HG03469 (cell line): ENCODE measurements around the gene NGRN.
"Not testable (repeated sequence)": the region's sequence is repeated elsewhere in the genome, so short reads cannot be mapped to it uniquely, and the experiment has no call there.

ENCODE experiments used
- ATAC-seq: cut with Tn5 transposase; IDR thresholded peaks from one replicate; pipeline ENCODE4 v1.9.1; 2021; ENCODE audit warnings: mild to moderate bottlenecking, moderate library complexity, moderate number of reproducible peaks; ENCODE audit not compliant: unreplicated experiment

The NGRN gene

DNA sequence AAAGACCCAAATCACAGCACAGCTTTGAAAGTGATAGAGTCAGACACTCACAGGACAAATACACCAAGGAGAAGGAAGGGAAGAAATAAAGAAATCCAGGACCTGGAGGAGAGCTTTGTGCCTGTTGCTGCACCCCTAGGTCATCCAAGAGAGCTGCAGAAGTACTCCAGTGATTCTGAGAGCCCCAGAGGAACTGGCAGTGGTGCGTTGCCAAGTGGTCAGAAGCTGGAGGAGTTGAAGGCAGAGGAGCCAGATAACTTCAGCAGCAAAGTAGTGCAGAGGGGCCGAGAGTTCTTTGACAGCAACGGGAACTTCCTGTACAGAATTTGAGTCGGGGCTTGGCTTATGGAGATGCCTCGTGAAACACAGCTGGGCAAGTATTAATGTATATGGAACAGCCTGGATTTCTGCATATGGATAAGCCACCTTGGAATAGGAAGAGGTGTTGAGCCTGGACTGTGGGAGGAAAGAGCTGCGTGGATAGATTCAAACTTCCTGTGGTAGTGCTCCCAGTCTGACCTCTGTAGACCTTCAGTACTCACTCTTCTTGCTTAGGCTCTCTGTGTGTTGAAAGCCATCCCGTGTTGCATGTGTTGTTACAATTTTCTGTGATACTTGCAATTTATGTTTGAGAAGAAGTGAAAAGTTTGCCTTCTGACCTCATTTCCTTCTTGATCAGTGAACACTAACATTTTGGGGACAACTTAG is 6.1 kb downstream of the NGRN start:
- no peak for ATAC-seq

DNA sequence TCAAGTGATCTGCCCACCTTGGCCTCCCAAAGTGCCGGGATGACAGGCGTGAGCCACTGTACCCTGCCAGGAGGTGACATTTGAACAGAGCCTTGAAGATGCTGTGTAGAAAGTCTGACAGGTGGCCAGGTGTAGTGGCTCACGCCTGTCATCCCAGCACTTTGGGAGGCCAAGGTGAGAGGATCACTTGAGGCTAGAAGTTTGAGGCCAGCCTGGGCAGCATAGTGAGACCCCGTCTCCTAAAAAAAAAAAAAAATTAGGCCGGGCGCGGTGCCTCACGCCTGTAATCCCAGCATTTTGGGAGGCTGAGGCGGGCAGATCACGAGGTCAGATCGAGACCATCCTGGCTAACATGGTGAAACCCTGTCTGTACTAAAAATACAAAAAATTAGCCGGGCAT is 13.0 kb downstream of the NGRN start:
- not testable (repeated sequence) for ATAC-seq

DNA sequence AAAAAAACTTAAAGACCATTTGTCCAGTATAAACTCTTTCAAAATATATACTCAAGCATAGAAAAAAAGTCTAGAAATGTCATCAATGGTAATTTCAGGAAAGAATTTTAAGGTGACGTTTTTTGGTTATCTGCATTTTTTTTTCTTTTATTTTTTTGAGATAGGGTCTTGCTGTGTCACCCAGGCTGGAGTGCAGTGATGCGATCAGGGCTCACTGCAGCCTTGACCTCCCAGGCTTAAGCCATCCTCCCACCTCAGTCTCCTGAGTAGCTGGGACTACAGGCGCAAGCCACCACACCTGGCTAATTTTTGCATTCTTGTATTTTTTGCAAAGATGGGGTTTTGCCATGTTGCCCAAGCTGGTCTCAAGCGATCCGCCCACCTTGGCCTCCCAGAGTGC is 15.3 kb downstream of the NGRN start:
- not testable (repeated sequence) for ATAC-seq

DNA sequence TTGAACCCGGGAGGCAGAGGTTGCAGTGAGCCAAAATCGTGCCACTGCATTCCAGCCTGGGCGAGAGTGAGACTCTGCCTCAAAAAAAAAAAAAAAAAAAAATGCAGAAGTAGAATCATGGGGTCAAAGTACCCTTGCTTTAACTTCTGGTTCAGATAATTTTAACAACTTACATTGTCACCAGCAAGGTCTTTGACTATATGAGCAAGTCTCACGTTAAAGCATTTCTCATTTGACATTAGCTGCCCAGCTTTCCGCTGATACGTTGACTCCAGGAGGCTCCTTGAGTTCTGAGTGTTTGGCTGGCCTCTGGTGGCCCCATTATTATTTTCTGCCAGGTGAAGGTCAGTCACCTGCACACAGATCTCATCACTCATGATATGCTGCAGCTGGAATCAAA is 16.2 kb downstream of the NGRN start:
- ATAC-seq, result not testable (repeated sequence)

DNA sequence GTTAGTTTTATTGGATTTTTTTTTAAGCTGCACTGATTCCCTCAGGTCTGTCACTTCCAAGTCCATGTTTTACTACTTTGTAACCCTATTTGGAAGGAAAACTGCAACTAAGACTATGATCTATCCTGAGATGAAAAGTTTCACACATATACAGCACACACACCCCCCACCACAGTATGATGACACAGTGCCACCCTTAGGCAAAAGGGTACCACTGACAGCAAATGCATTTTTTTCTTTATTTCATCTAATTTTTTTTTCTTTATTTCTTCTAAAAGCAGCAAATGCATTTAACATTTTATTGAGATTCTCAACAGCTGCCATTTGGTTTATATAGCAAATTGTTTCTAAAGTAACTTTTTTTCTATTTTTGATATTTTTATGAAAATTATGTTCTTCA is 21.2 kb downstream of the NGRN start:
- no peak for ATAC-seq

DNA sequence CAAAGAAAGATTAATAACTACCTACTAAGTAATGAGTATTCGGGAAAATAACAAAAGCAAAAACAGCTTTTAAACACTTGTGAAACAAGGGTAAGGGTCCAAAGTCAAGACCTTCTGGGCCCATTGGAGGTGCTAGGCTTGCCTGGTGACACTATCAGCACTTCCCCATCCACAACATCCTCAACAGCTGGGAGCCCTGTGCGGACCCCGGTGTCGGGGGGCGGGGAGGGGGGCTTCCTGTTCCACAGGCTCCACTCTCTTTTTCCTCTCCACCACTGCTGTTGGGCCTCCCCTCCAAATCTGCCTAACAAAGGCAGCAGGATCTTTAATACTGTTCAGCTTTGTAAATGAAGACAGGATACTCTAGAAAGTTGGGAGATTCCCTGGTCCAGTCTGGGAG is 21.6 kb downstream of the NGRN start:
- no peak for ATAC-seq

DNA sequence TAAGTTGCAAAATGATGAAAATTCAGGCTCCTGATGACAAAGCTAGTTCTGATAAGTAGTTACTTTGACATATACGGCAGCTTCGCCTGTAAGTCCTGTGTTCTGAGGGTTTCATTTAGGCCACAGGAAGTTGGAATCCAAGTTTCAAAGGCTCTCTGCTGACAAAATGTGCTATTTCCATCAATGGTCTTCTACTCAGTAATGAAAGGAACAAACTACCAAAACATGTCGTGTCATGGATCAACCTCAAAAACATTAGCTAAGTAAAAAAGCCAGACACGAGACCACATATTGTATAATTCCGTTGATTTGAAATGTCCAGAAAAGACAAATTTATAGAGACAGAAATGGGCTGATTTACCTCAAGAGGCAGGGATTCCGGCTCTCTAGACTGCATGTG is 22.5 kb downstream of the NGRN start:
- ATAC-seq, result no peak

DNA sequence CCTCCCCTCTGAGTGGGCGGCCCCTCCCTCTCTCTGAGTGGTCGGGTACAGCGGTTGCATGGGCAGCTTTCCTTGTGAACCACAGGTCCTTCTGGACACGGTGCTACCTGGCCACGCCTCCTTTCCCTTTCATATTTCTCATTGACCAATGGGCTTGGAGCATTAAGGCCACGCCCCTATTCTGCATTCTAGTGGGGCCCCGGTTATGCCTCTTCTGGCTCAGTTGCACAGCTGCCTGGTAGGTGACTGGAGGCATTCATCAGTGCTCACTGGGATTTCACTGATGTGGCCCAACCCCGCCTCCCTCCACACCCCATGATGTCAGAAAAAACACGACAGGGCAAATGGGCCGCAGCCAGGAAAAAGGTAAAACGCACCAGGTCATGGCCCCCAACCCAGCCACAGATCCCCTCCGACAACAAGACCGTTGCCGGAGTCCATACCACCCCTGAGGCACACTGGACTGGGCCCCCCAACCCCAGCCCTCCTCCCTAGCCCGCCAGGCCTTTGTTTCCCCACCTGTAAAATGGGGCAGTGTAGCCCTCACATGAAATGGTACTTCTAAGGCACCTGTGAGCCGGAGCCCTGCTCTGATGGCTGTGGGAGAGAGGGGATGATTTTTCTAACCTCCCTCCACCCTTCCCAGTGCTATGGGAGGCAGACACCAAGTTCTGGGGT is 26.3 kb downstream of the NGRN start:
- ATAC-seq, result no peak

DNA sequence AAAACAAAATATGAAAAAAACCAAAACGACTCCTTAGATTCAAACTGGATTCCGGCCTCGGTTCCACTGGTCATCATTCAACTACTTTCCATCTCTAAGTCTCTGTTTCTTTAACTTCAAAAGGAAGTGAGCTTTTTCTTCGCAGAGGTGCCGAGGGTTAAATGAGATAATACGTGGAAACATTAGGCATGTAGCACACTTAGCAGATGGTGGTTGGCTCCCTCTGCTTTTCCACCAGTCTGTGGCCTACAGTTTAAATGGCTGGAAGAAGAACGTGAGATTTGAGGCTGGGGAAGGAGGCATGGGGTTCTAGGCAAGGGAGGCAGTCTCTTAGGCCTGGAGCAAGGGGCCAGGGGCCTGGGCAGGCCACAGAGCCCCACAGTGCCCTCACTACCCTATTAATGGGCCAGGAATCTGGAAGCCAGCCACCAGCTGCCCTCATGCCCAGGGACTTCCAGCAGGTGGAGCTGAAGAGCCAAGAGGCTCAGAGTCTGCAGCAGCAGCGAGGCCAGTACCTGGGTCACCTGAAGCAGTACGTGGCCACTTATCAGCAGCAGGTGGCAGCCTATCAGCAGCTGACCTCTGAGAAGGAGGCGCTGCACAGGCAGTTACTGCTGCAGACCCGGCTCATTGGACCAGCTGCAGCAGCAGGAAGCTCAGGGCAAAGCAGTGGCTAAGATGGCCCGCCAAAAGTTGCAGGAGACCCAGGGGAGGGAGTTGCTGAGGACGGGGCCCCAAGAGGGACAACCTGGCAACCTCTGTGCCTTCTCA is 27.8 kb downstream of the NGRN start:
- ATAC-seq, result not testable (repeated sequence)

DNA sequence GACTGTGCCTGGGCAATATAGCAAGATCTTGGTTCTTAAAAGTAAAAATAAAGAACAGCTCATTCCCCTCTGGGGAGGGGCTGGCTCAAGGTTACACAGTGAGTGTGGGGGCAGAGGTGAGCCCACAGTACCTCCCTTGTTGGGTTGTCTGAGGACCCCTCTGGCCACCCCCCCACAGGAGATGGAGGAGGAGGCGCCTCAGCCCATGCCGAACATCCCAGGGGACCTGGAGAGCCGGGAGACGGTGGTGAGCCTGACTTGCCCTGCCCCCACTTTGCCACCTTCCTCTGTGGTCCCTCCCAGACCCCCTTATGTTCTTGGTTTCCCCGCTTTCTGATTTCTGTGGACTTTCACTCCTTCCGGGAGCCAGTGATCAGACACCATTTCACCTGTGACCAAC is 28.7 kb downstream of the NGRN start:
- ATAC-seq, result no peak

DNA sequence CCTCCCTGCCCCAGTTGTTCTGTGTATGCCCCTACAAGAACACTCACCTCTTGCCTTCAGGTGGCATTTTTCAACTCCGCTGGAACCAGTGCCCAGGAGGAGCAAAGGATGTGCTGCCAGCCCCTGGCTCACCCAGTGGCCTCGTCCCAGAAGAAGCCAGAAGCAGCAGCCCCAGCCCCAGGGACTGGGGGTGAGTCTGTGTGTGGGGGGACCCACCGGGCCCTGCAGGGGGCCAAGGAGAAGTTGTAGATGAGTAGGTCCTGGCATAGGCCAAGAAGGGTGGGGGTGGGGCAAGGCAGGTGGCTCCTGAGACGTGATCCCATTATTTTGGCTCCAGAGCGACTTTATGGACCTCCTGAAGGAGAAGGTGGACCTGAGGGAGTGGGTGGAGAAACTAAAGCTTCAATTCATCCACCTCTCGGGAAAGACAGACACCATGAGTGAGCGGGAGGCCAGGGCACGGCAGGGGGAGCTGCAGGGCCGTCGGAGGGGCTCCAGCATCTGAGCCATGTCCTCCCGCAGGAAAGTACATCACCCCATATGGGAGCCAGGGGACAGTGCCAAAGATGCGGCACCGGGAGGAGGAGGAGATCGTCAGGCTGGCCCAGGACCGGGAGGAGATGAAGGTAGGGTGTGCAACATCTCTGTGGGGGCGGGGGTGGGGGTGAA is 29.3 kb downstream of the NGRN start:
- no peak for ATAC-seq

DNA sequence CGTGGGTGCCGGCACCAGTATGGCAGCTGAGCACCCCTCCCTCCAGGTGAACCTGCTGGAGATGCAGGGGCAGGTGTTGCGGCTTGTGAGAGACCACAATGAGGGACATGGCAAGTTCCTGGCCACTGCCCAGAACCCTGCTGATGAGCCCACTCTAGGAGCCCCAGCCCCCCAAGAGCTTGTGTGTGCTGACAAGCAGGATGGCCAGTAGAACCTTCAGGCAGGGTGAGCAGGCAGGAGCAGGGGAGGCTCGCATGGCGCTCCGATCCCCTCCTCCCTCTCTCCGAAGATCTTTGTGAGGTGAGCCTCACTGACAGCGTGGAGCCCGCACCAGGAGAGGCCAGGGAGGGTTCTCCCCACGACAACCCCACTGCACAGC is 29.8 kb downstream of the NGRN start:
- ATAC-seq, result no peak

DNA sequence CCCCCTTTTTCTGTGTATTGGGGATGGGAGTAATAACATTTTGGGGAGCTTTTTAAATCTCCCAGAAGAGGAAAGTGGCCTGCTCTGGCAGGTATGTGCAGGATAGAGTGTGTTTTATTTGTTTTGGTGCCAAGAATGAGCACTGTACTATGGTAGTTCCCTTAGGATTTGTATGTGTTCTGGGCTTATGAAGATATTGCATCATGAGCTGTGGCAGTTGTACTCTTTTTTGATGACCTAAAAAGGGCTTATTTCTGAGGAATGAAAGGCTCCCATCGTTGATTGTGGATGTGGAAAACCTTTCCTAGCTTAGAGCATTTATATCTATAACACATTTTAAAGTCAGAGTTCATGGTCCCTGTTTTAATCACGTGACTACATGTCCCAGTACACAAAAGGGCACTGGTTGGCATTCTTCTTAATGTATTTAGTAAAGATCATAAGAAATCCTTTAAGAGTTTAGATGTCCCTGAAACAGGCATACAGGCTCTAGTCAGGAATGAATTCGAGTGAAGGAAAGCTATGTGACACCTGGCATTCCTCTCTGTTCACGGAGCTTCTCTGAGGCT is 30.9 kb downstream of the NGRN start:
- not testable (repeated sequence) for ATAC-seq

DNA sequence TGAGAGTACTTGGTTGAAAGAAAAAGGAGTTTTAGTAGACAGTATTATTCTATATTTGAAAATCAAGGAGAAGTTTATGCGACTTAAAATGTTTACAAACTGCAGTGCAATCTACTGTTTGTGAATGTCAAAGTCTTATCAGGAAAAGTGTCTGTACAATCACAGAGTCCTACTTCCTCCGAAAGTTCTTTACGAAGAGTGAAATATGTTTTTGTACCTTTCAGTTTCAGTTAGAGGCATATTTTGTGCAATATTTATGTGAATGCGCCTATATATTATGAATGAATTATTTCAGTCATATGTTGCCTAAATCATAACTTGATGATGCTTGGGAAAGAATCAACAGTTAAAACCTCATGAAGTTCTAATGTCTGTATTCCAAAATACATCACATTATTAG is 31.5 kb downstream of the NGRN start:
- no peak for ATAC-seq

DNA sequence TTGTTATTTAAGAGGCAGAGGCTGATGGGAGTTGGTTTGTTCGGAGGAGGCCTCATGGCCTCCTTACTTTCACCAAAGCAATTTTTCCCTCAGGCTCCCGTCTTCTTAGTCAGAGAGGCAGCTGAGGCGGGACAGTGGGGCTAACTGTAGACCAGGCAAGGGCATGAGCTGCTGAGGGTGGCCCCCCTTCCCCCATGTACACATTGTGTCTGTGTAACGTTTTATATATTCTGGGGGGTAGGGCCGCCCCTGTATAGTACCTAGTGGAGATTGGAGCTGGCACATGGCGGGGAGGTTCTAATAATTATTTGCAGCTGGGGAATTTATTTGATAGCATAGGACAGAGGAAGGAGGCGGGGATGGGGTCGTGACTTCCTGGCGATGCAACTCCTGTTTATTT is 35.1 kb downstream of the NGRN start:
- ATAC-seq, result no peak

DNA sequence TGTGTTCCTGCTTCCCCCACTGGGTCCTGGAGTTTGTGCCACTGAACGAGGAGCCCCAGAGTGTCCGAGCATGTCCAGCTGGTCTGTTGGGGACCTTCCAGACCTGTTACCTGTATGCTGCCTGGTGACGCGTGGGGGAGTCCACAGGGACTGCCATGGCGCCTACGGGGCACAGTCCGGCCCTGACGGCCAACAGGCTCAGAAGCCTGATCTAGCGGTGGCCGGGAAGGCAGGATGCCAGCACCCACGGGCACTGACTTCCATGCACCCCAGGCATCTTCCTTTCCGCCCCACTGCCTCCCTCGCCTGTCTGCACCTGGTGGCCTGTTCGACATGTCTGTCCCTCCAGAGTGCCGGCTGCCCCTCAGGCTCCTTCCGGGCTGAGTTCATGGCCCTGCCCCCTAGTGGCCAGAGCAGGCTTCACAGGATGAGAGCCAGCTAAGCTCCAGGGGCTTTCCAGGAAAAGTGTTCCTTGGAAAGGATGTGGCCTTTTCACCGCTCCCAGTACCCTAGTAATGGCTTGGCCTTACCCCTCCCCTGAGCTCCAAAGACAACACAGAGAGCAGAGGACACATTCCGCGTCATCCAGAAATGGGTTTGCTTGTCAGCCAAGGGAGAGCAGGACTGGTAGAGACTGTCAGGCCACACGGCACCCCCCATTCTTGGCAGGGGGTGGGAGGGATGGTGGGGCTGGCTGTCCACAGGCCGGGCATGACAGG is 35.7 kb downstream of the NGRN start:
- no peak for ATAC-seq

DNA sequence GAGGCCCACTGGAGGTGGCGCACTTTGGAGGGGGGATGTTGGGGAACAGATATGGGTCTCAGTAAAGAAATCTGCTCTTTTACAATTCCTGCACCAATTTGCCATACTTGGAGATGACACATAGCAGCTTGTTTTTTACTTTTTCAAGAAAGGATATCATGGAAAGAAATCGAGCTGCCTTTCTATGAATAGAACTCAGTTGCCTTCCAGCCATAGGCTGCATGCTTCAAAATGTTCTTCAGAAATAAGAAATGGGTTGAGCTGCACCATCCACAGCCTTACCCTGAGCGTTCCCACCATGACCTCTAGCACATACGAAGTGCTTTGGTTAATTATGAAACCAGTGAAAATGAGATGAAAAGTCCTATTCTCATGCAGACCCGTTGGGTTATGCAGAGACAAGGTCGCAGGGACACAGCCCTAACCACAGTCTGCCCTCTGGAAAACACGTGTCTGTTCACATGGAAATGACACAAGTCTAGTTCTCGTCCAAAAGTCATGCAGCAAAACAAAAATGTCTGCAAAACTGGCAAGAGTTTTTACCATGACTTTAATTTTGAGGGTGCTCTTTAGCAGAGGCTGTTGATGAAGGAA is 36.3 kb downstream of the NGRN start:
- ATAC-seq, result no peak

DNA sequence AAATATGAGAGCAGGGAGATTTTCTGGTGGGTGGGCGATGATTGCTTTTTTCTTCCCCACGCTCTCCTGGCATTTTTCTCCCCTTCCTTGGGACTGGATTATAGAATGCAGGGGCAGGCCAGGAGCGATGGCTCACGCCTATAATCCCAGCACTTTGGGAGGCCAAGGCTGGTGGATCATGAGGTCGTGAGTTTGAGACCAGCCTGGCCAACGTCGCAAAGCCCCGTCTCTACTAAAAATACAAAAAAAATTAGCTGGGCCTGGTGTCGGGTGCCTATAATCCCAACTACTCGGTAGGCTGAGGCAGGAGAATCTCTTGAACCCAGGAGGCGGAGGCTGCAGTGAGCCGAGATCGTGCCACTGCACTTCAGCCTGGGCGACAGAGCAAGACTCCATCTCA is 39.9 kb downstream of the NGRN start:
- not testable (repeated sequence) for ATAC-seq

DNA sequence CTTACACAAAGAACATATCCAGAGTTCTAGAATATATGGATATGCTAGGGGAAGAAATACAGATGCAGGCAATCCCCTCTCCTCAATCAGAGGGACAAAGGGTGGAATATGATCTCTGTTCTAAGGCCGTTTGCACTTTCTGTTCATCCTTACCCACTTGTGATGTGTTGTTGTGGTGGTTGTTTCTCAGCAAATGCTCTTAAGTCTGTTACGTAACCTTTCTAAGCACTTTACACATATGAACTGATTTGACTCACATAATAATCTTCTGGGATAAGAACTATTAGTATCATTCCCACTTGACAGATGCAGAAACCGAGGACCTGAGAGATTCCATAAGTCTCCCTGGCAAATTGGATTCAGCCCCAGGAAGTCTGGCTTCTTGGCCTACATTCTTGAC is 40.5 kb downstream of the NGRN start:
- no peak for ATAC-seq

DNA sequence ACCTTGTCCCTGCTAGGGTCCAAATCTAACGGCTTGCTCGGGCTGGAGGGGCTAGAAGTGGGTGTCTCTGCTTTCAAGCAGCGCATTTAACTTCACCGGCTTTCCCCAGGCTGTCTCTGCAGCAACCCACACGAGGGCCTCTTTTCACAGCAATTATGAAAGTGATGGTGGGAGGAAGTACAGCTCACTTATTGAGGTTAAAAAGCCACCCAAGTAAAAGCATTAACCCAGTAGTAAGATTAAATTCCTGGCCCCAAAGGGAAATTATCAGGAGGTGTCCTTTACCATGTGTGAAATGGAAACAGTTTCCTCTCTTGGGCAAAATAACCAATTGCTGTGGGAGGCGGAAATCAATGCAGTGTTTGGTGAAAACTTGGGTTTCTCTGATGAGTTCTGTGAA is 41.1 kb downstream of the NGRN start:
- no peak for ATAC-seq
